Endodermal cell (in vitro differentiated cells): ENCODE results near the gene GJB6. TPM values are rescaled to one million over a fixed set of nuclear protein-coding genes. Genes with fewer than 3 reads are reported as not detected.

Experiments
- DNase-seq: peaks from one replicate; pipeline ENCODE4 v3.0.0-alpha.2; 2017
- H3K27ac ChIP-seq: 2 replicates; pipeline ENCODE4 v1.5.1; 2013; ENCODE audit warnings: mild to moderate bottlenecking, low read depth, low read length, moderate library complexity
- H3K27me3 ChIP-seq: 2 replicates; pipeline ENCODE4 v1.6.1; 2013; ENCODE audit warnings: mild to moderate bottlenecking, low read length, moderate library complexity; ENCODE audit not compliant: insufficient read depth, control insufficient read depth, poor library complexity, severe bottlenecking
- H3K36me3 ChIP-seq: 2 replicates; pipeline ENCODE4 v1.7.0; 2013; ENCODE audit warnings: mild to moderate bottlenecking, low read length, moderate library complexity; ENCODE audit not compliant: control insufficient read depth, insufficient read depth
- H3K4me1 ChIP-seq: one replicate; pipeline ENCODE4 v1.7.0; 2013; ENCODE audit warnings: low read length; ENCODE audit not compliant: control insufficient read depth, insufficient read depth
- H3K4me3 ChIP-seq: 2 replicates; pipeline ENCODE4 v1.5.1; 2013; ENCODE audit warnings: mild to moderate bottlenecking, low read length, moderate library complexity
- H3K9ac ChIP-seq: 2 replicates; pipeline ENCODE4 v1.6.1; 2013; ENCODE audit warnings: mild to moderate bottlenecking, low read length, moderate library complexity; ENCODE audit not compliant: poor library complexity, severe bottlenecking; ENCODE audit errors: extremely low read depth
- H3K9me3 ChIP-seq: 2 replicates; pipeline ENCODE4 v1.6.1; 2013; ENCODE audit warnings: mild to moderate bottlenecking, low read length, moderate library complexity; ENCODE audit not compliant: control insufficient read depth
- H3K27ac Mint-ChIP-seq: 2 replicates; pipeline ENCODE4 v1.8.0; 2020; ENCODE audit warnings: mixed read lengths
- H3K27me3 Mint-ChIP-seq: 2 replicates; pipeline ENCODE4 v1.8.0; 2021; ENCODE audit warnings: mild to moderate bottlenecking, mixed read lengths; ENCODE audit not compliant: insufficient read depth
- H3K36me3 Mint-ChIP-seq: 2 replicates; pipeline ENCODE4 v1.8.0; 2020; ENCODE audit warnings: low read depth, mixed read lengths
- H3K4me1 Mint-ChIP-seq: 2 replicates; pipeline ENCODE4 v1.8.0; 2020; ENCODE audit warnings: mixed read lengths
- H3K4me3 Mint-ChIP-seq: 2 replicates; pipeline ENCODE4 v1.8.0; 2020; ENCODE audit warnings: mild to moderate bottlenecking, moderate library complexity, mixed read lengths
- H3K9me3 Mint-ChIP-seq: 2 replicates; pipeline ENCODE4 v1.8.0; 2020; ENCODE audit warnings: mild to moderate bottlenecking, mixed read lengths
- CTCF ChIP-seq: fragments of 200-600 bp; sonication (generic); conservative IDR thresholded peaks from 2 replicates; pipeline ENCODE4 v1.5.0; 2021; ENCODE audit warnings: antibody characterized with exemption, mild to moderate bottlenecking
- WGBS, 2 experiments: methylation state at CpG; one replicate each; pipeline versions ENCODE4 v1.1.5 to v1.1.7; 2013; ENCODE audit warnings: missing lambda C conversion rate in 2 of 2, mixed read lengths in 1 of 2; ENCODE audit not compliant: insufficient coverage in 1 of 2, insufficient read length in 1 of 2; 5-methylcytosine and 5-hydroxymethylcytosine counted together
- total RNA-seq, 2 donors: library from RNA; stranded (reverse); fragmentation: NEBNext Ultra II Directional in 1 of 2; extraction: Animal tissue kit (Norgen Biotek cat#: 25700) in 1 of 2; gene quantifications; 2 replicates in 1 of 2; 3 replicates in 1 of 2; pipeline ENCODE4 v1.2.1, GENCODE V29; 2021

The GJB6 gene
- total RNA-seq, 2 donors from 2014 or later: not detected

GRCh38 chr13:20272588-20273171, 40.6 kb upstream of the GJB6 start:
- H3K4me3 ChIP-seq: no peak overlapping the region
- no peaks in the 10 kb centered on the region for H3K4me1 Mint-ChIP-seq
- H3K36me3 Mint-ChIP-seq: no peaks in the 10 kb centered on the region
- H3K4me1 ChIP-seq: no peaks in the 10 kb centered on the region
- no peaks in the 10 kb centered on the region for H3K27me3 ChIP-seq
- TF ChIP-seq CTCF: no peak
- H3K4me3 Mint-ChIP-seq: no peak overlapping the region
- 87% methylated on average over 13 to 17 of the region's 17 CpGs for WGBS, 2 experiments
- no peak overlapping the region for H3K9ac ChIP-seq
- peaks cover 3% of the 10 kb centered on the region for H3K27me3 Mint-ChIP-seq
- no peak overlapping the region for H3K27ac Mint-ChIP-seq
- no peaks in the 10 kb centered on the region for H3K36me3 ChIP-seq
- no peaks in the 10 kb centered on the region for H3K9me3 ChIP-seq
- no peaks in the 10 kb centered on the region for H3K9me3 Mint-ChIP-seq
- H3K27ac ChIP-seq: no peak overlapping the region
- DNase-seq: no peak

- no peaks in the 10 kb centered on the region for H3K9me3 Mint-ChIP-seq
- H3K27me3 ChIP-seq: no peaks in the 10 kb centered on the region
- no peaks in the 10 kb centered on the region for H3K36me3 Mint-ChIP-seq
- no peak for TF ChIP-seq CTCF
- H3K4me3 ChIP-seq: no peak overlapping the region
- H3K9me3 ChIP-seq: no peaks in the 10 kb centered on the region
- H3K27me3 Mint-ChIP-seq: peaks cover 3% of the 10 kb centered on the region
- no peak overlapping the region for H3K27ac Mint-ChIP-seq
- H3K36me3 ChIP-seq: no peaks in the 10 kb centered on the region
- no peak for DNase-seq
- H3K9ac ChIP-seq: no peak overlapping the region
- H3K27ac ChIP-seq: no peak overlapping the region
- no peaks in the 10 kb centered on the region for H3K4me1 ChIP-seq
- H3K4me1 Mint-ChIP-seq: no peaks in the 10 kb centered on the region
- no peak overlapping the region for H3K4me3 Mint-ChIP-seq
- WGBS, 2 experiments: 92 to 100% methylated on average over 1 to 2 of the region's 2 CpGs
Observed at GRCh38 chr13:20272104-20272503, 40.0 kb upstream of the GJB6 start.

- Mint-ChIP-seq H3K4me1 (no peaks in the 10 kb centered on the region), H3K9me3 (no peaks in the 10 kb centered on the region), H3K4me3 (no peak overlapping the region), H3K36me3 (no peaks in the 10 kb centered on the region), H3K27ac (no peak overlapping the region), H3K27me3 (peaks cover 3% of the 10 kb centered on the region)
- Histone ChIP-seq H3K27me3 (no peaks in the 10 kb centered on the region), H3K27ac (no peak overlapping the region), H3K4me1 (no peaks in the 10 kb centered on the region), H3K9me3 (no peaks in the 10 kb centered on the region), H3K9ac (no peak overlapping the region), H3K36me3 (no peaks in the 10 kb centered on the region), H3K4me3 (no peak overlapping the region)
- TF ChIP-seq CTCF: no peak
- DNase-seq: no peak
- 55 to 70% methylated on average over 2 to 3 of the region's 4 CpGs for WGBS, 2 experiments
Observed at GRCh38 chr13:20271441-20271840, 39.3 kb upstream of the GJB6 start.
